IMR-90 (cell line): Measurements from ENCODE around the gene BLOC1S6. TPM values are rescaled to one million over a fixed set of nuclear protein-coding genes. Genes with fewer than 3 reads are reported as not detected.

Experiments used
- ATAC-seq: fragments of 200-7000 bp; cut with Tn5 transposase; 2 replicates; pipeline ENCODE4 v1.9.1; 2020; ENCODE audit warnings: low read depth, mild to moderate bottlenecking, moderate library complexity
- BruUV-seq: library from RNA; stranded (reverse); fragments of 400-500 nt; replicated peaks from 2 replicates; lab custom pipeline; 2021; lab: Mats Ljungman, UMichigan
- CTCF ChIA-PET: fragments of 300-600 bp; formaldehyde crosslinking; extraction: SDS; loops from one replicate; lab custom pipeline; 2021; ENCODE audit warnings: antibody characterized with exemption; lab: Yijun Ruan, JAX
- POLR2A ChIA-PET: fragments of 300-600 bp; sonication (Branson Sonifier 250); formaldehyde crosslinking; loops from one replicate; lab custom pipeline; 2022; ENCODE audit warnings: antibody characterized with exemption; ENCODE audit not compliant: unreplicated experiment; lab: Charles Lee
- DNase-seq: peaks from one replicate; pipeline ENCODE4 v3.0.0; 2013
- H2AFZ ChIP-seq: replicated peaks from 2 replicates; pipeline ENCODE3; 2013; ENCODE audit warnings: low read length, mild to moderate bottlenecking; ENCODE audit not compliant: poor library complexity
- H2AK5ac ChIP-seq: 2 replicates; pipeline ENCODE4 v1.6.1; 2013; ENCODE audit warnings: low read depth, low read length, inconsistent platforms
- H2AK9ac ChIP-seq: replicated peaks from 2 replicates; pipeline ENCODE3; 2013; ENCODE audit warnings: mild to moderate bottlenecking, low read depth, low read length, moderate library complexity; ENCODE audit not compliant: poor library complexity
- H2BK120ac ChIP-seq: 2 replicates; pipeline ENCODE4 v1.6.1; 2013; ENCODE audit warnings: low read depth, low read length, inconsistent platforms
- H2BK15ac ChIP-seq: 3 replicates; pipeline ENCODE4 v1.6.1; 2013; ENCODE audit warnings: low read depth, low read length, inconsistent platforms
- H2BK20ac ChIP-seq: 2 replicates; pipeline ENCODE4 v1.6.1; 2013; ENCODE audit warnings: low read depth, mild to moderate bottlenecking, inconsistent platforms, low read length, moderate library complexity
- H2BK5ac ChIP-seq: 2 replicates; pipeline ENCODE4 v1.6.1; 2013; ENCODE audit warnings: mild to moderate bottlenecking, low read depth, low read length, inconsistent platforms; ENCODE audit not compliant: poor library complexity, severe bottlenecking
- H3K14ac ChIP-seq: replicated peaks from 2 replicates; pipeline ENCODE4 v1.6.1; 2013; ENCODE audit warnings: low read depth, low read length, inconsistent platforms
- H3K18ac ChIP-seq: 2 replicates; pipeline ENCODE4 v1.6.1; 2013; ENCODE audit warnings: low read depth, low read length, control low read depth
- H3K23ac ChIP-seq: 2 replicates; pipeline ENCODE4 v1.6.1; 2013; ENCODE audit warnings: low read depth, low read length, inconsistent platforms
- H3K27ac ChIP-seq: 2 replicates; pipeline ENCODE4 v1.5.1; 2013; ENCODE audit warnings: mild to moderate bottlenecking, control low read depth, low read length; ENCODE audit not compliant: insufficient read depth
- H3K27me3 ChIP-seq: 2 replicates; pipeline ENCODE4 v1.6.1; 2013; ENCODE audit warnings: low read length; ENCODE audit not compliant: control insufficient read depth, insufficient read depth
- H3K36me3 ChIP-seq: 2 replicates; pipeline ENCODE4 v1.6.1; 2013; ENCODE audit warnings: low read length, mixed read lengths; ENCODE audit not compliant: control insufficient read depth, insufficient read depth
- H3K4ac ChIP-seq: 2 replicates; pipeline ENCODE4 v1.6.1; 2013; ENCODE audit warnings: low read depth, low read length, inconsistent platforms
- H3K4me1 ChIP-seq: 2 replicates; pipeline ENCODE4 v1.6.1; 2013; ENCODE audit warnings: low read length, mixed read lengths; ENCODE audit not compliant: control insufficient read depth, insufficient read depth
- H3K4me2 ChIP-seq: 2 replicates; pipeline ENCODE4 v1.6.1; 2013; ENCODE audit warnings: low read depth, mild to moderate bottlenecking, control low read depth, low read length, moderate library complexity
- H3K4me3 ChIP-seq: 2 replicates; pipeline ENCODE4 v1.5.1; 2013; ENCODE audit warnings: low read depth, mild to moderate bottlenecking, control low read depth, low read length, moderate library complexity; ENCODE audit not compliant: insufficient read depth
- H3K56ac ChIP-seq: 2 replicates; pipeline ENCODE4 v1.6.1; 2013; ENCODE audit warnings: low read length, inconsistent platforms; ENCODE audit not compliant: insufficient read depth; ENCODE audit errors: extremely low read depth
- H3K79me1 ChIP-seq, 2 experiments: 2 replicates each; pipeline ENCODE4 v1.6.1; 2013; ENCODE audit warnings: low read length in 2 of 2, inconsistent platforms in 1 of 2, low read depth in 1 of 2
- H3K9ac ChIP-seq: 2 replicates; pipeline ENCODE4 v1.6.1; 2013; ENCODE audit warnings: low read depth, low read length, control low read depth
- H3K9me1 ChIP-seq: 2 replicates; pipeline ENCODE4 v1.6.1; 2013; ENCODE audit warnings: low read length, inconsistent platforms; ENCODE audit not compliant: insufficient read depth
- H3K9me3 ChIP-seq: 2 replicates; pipeline ENCODE4 v1.6.1; 2013; ENCODE audit warnings: low read length; ENCODE audit not compliant: control insufficient read depth, insufficient read depth
- H4K20me1 ChIP-seq: 2 replicates; pipeline ENCODE4 v1.6.1; 2013; ENCODE audit warnings: low read length, inconsistent platforms; ENCODE audit not compliant: insufficient read depth
- H4K5ac ChIP-seq: 2 replicates; pipeline ENCODE4 v1.6.1; 2013; ENCODE audit warnings: mild to moderate bottlenecking, low read depth, low read length, control low read depth
- H4K8ac ChIP-seq, 2 experiments: 2 replicates each; pipeline ENCODE4 v1.6.1; 2013; ENCODE audit warnings: low read depth in 2 of 2, low read length in 2 of 2, control low read depth in 1 of 2, inconsistent platforms in 1 of 2
- H4K91ac ChIP-seq: 2 replicates; pipeline ENCODE4 v1.6.1; 2013; ENCODE audit warnings: low read depth, low read length, inconsistent platforms; ENCODE audit not compliant: insufficient read depth
- BHLHE40 ChIP-seq: fragments of 150-350 bp; IDR thresholded peaks from 2 replicates; pipeline ENCODE4 v1.6.1; 2016; ENCODE audit warnings: mild to moderate bottlenecking, low read depth, low read length
- CEBPB ChIP-seq: IDR thresholded peaks from 2 replicates; pipeline ENCODE4 v1.6.1; 2012; ENCODE audit warnings: low read depth, low read length, improper control_type of control experiment
- FOS ChIP-seq: fragments of 150-350 bp; IDR thresholded peaks from 2 replicates; pipeline ENCODE4 v1.6.1; 2016; ENCODE audit warnings: low read depth, low read length
- MAFK ChIP-seq: IDR thresholded peaks from 2 replicates; pipeline ENCODE4 v1.6.1; 2012; ENCODE audit warnings: low read depth, low read length, improper control_type of control experiment
- MXI1 ChIP-seq: IDR thresholded peaks from 2 replicates; pipeline ENCODE4 v1.6.1; 2012; ENCODE audit warnings: low read depth, mild to moderate bottlenecking, low read length, moderate library complexity, borderline replicate concordance
- NFE2L2 ChIP-seq: fragments of 150-350 bp; IDR thresholded peaks from 2 replicates; pipeline ENCODE4 v1.6.1; 2016; ENCODE audit warnings: low read depth, mild to moderate bottlenecking, low read length
- RCOR1 ChIP-seq: IDR thresholded peaks from 2 replicates; pipeline ENCODE4 v1.6.1; 2012; ENCODE audit warnings: mild to moderate bottlenecking, low read length, improper control_type of control experiment; ENCODE audit not compliant: insufficient replicate concordance
- RFX5 ChIP-seq: IDR thresholded peaks from 2 replicates; pipeline ENCODE4 v1.8.0; 2012; ENCODE audit warnings: low read depth, mild to moderate bottlenecking, low read length, moderate library complexity
- WGBS, 2 experiments: methylation state at CpG; one replicate each; pipeline versions ENCODE4 v1.1.5 to v1.1.7; 2013; ENCODE audit warnings: missing lambda C conversion rate in 2 of 2; ENCODE audit not compliant: insufficient read length in 1 of 2; ENCODE audit errors: extremely low coverage in 2 of 2; 5-methylcytosine and 5-hydroxymethylcytosine counted together
- dilution Hi-C: fragments of 300-500 bp; cut with HindIII; formaldehyde crosslinking; loops from one replicate; pipeline ENCODE4 v1.14.3; 2018; ENCODE audit warnings: low sequenced_read_pairs; ENCODE audit not compliant: unreplicated experiment
- in situ Hi-C: fragments of 300-500 bp; cut with MboI; formaldehyde crosslinking; loops from 3 replicates; pipeline ENCODE4 v1.14.3; 2019; ENCODE audit warnings: low sequenced_read_pairs, inconsistent platforms, mixed read lengths
- intact Hi-C: fragments of 100-400 bp; cut with micrococcal nuclease; formaldehyde crosslinking; loops from 2 replicates; pipeline ENCODE4 v1.10.0; 2022
- polyA plus RNA-seq, 3 experiments: library from polyadenylated mRNA; depleted of rRNA; stranded (reverse); fragments of >200 nt; gene quantifications; 2 replicates each; pipeline ENCODE4 v1.2.3, GENCODE V29; 2012; ENCODE audit warnings: low replicate concordance in 1 of 3
- total RNA-seq: library from RNA; depleted of rRNA; stranded (reverse); fragments of >200 nt; gene quantifications from 2 replicates; pipeline ENCODE4 v1.2.3, GENCODE V29; 2012

BLOC1S6 gene
- total and polyA plus RNA-seq, 2 of the 4 experiments (the other 2 are of a cell fraction): 21.7 to 40.9 TPM

DNA sequence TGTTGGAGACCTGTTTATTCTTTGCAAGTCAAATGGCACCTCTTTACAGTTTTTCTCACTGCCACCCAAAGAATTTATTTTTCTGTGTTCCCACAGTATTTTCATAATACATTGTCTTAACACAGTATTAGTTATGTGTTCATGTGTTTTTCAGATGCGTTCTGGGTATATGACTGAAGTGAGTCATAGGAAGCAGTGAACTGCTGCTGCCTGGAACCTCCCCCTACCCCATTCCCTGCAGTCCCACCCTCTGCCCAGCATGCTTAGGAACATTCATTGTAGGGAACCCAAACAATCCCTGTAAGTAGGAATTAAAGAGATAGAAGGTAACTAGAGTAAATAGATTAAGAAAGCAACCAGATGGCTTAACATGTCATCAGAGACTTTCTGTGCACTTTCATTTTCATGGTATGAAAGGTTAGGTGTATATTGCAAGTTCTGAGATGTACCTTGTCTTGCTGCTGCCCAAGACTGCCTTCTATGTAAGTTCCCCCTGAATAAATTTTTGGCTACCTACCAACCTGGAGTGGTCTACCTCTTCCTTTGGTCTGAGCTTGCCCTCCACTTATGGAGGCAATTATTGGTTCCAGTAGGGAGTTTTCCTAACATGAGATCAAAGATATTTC lies 25.7 kb downstream of the BLOC1S6 start:
- Histone ChIP-seq H3K9me3 (no peaks in the 10 kb centered on the region), H3K27ac (no peak overlapping the region), H2AK9ac (no peak overlapping the region), H4K5ac (no peak overlapping the region), H3K14ac (no peak overlapping the region), H3K18ac (no peak overlapping the region), H3K4me1 (peaks cover 6% of the 10 kb centered on the region), H3K9ac (no peak overlapping the region), H2BK5ac (peak overlapping the region; percentile 24), H3K56ac (no peak overlapping the region), H4K91ac (no peak overlapping the region), H2BK15ac (no peak overlapping the region), H4K20me1 (no peaks in the 10 kb centered on the region), H2AK5ac (no peak overlapping the region), H3K36me3 (no peaks in the 10 kb centered on the region), H2BK120ac (no peak overlapping the region), H3K4me2 (peak overlapping the region; percentile 53; the same call in 1 of the 2 replicates), H3K23ac (no peak overlapping the region), H4K8ac (no peak overlapping the region), H3K27me3 (no peaks in the 10 kb centered on the region), H3K4me3 (no peak overlapping the region), H3K79me1 (no peaks in the 10 kb centered on the region), H2AFZ (no peak overlapping the region), H3K9me1 (no peaks in the 10 kb centered on the region), H3K4ac (no peak overlapping the region), H2BK20ac (no peak overlapping the region)
- CTCF ChIA-PET: interaction anchor here (1.3 to 3.3 kb wide), 2 partner anchors 19 to 154 kb away, joined by 5 to 25 read pairs; no protein-coding TSS in a partner anchor
- in situ Hi-C loops (loop anchor here (10.0 to 25.0 kb wide), 2 partner anchors 158 to 426 kb away; partner anchors contain the start of gene SHF), dilution Hi-C loops (no loop called here), intact Hi-C loops (loop anchor here (5.0 kb wide), 1 partner anchor 91 kb away; the partner anchor contains the start of gene SLC30A4)
- TF ChIP-seq RFX5 (no peak), FOS (no peak), MAFK (no peak), CEBPB (no peak), MXI1 (no peak), RCOR1 (no peak), BHLHE40 (no peak), NFE2L2 (no peak)
- ATAC-seq (peak; percentile 79), DNase-seq (peak; percentile 77)
- no TSS peak for BruUV-seq
- no CpG with 5 or more reads among the region's 1 CpG for WGBS, 2 experiments
- POLR2A ChIA-PET: no interaction called here
